Heart left ventricle (tissue), 16 donors: ENCODE results near the gene KIF16B. TPM values are rescaled to one million over a fixed set of nuclear protein-coding genes. Genes with fewer than 3 reads are reported as not detected.

Experiments used
- ATAC-seq, 4 donors: fragments of 200-7000 bp; cut with Tn5 transposase; one replicate each; pipeline ENCODE4 v1.9.1; 2020 to 2022; ENCODE audit warnings: moderate library complexity in 4 of 4, mild to moderate bottlenecking in 3 of 4, moderate number of reproducible peaks in 1 of 4
- DNase-seq, 5 donors: peaks; one replicate each; pipeline ENCODE4 v3.0.0-alpha.2; 2020
- H3K27ac ChIP-seq, 12 donors: fragments of 200-600 bp; sonication (generic) in 4 of 12; one replicate each; pipeline versions ENCODE4 v1.5.0 to v1.8.0; 2016 to 2022; ENCODE audit warnings: mild to moderate bottlenecking in 2 of 12
- H3K27me3 ChIP-seq, 9 donors: fragments of 200-600 bp; sonication (generic) in 2 of 9; one replicate each; pipeline versions ENCODE4 v1.5.1 to v1.8.0; 2016 to 2022; ENCODE audit warnings: mild to moderate bottlenecking in 3 of 9
- H3K36me3 ChIP-seq, 9 donors: fragments of 200-600 bp; sonication (generic) in 2 of 9; one replicate each; pipeline versions ENCODE4 v1.5.0 to v1.8.0; 2018 to 2022; ENCODE audit warnings: mild to moderate bottlenecking in 2 of 9
- H3K4me1 ChIP-seq, 12 donors: fragments of 200-600 bp; sonication (generic) in 4 of 12; one replicate each; pipeline versions ENCODE4 v1.5.0 to v1.8.0; 2016 to 2022; ENCODE audit warnings: mild to moderate bottlenecking in 3 of 12
- H3K4me3 ChIP-seq, 12 donors: fragments of 200-600 bp; sonication (generic) in 4 of 12; one replicate each; pipeline versions ENCODE4 v1.5.0 to v1.8.0; 2017 to 2022; ENCODE audit warnings: mild to moderate bottlenecking in 9 of 12, moderate library complexity in 4 of 12
- H3K9me3 ChIP-seq, 12 donors: fragments of 200-600 bp; sonication (generic) in 4 of 12; one replicate each; pipeline versions ENCODE4 v1.5.0 to v1.8.0; 2016 to 2022; ENCODE audit warnings: mild to moderate bottlenecking in 1 of 12
- CTCF ChIP-seq, 12 donors: fragments of 200-600 bp; sonication (generic) in 4 of 12; IDR thresholded peaks; one replicate each; pipeline versions ENCODE4 v1.5.0 to v1.8.0; 2018 to 2022; ENCODE audit warnings: antibody characterized with exemption in 12 of 12, mild to moderate bottlenecking in 5 of 12
- POLR2A ChIP-seq, 2 donors: fragments of 450-650 bp; IDR thresholded peaks; one replicate each; pipeline ENCODE4 v1.6.1; 2017; ENCODE audit warnings: antibody characterized with exemption in 2 of 2, mild to moderate bottlenecking in 2 of 2, moderate library complexity in 2 of 2
- WGBS, 4 donors: extraction: QIAGEN DNeasy Blood & Tissue Kit in 2 of 4; methylation state at CpG; one replicate each; pipeline versions ENCODE4 v1.1.5 to v1.1.7; 2013 to 2018; 5-methylcytosine and 5-hydroxymethylcytosine counted together
- intact Hi-C, 10 donors: fragments of 100-400 bp; cut with DNase I; formaldehyde crosslinking; loops; one replicate each; pipeline versions ENCODE4 v1.11.1 to v1.14.2; 2022
- polyA plus RNA-seq, 2 donors: library from polyadenylated mRNA; stranded (reverse); fragments of 200-250 nt; gene quantifications; one replicate each; pipeline ENCODE4 v1.2.3, GENCODE V29; 2013
- total RNA-seq, 9 donors: library from RNA; depleted of rRNA in 2 of 9; stranded (reverse); fragments of >200 nt in 2 of 9; fragmentation: NEBNext Ultra II Directional in 3 of 9; extraction: Animal tissue kit (Norgen Biotek cat#: 25700) in 3 of 9; gene quantifications; one replicate each; pipeline versions ENCODE4 v1.1.0 to v1.2.4, GENCODE V29; 2016 to 2023
- donor health status: ischemic (EF 13 %, LVEDD 7.1; RV severe dilation, severe dysfunction).
- donor health status: healthy with polysubstance abuse.
- donor health status: DM: no; HTN: yes; CAD: no.
- donor health status: DM: no; HTN: no; CAD: no.
- donor health status: ischemic (EF 25% LVEDD 6.9; RV normal size, moderate dysfunction).
- donor health status: ischemic (EF 25% LVEDD 5.7; RV mildly dilated, moderate dysfunction).
- donor health status: healthy.
- donor health status: DM: yes; HTN: yes; CAD: no.
- donor health status: ischemic (EF 35%, LVEDD 5.7; RV mildly dilated, moderate dysfunction).
- donor health status: nonischemic (EF 11% LVEDD 7.7; RV severe dilation, severe dysfunction).
- donor health status: DM: yes; HTN: yes; CAD: no.
- donor health status: PGD.
- donor health status: ischemic (EF 29% LVEDD 5.4; RV normal size, mild dysfunction).
- donor health status: nonischemic (EF 23%, LVEDD 6.1; RV moderate dilation, normal function).

Gene KIF16B
- total and polyA plus RNA-seq, 11 donors = 8.8 to 31.8 (median 17.8) TPM

GRCh38 chr20:16518784-16519084, 54.5 kb downstream of the KIF16B start:
- no peak overlapping the region for H3K27ac ChIP-seq
- no peak for DNase-seq
- intact Hi-C loops = loop anchor here (1.0 to 10.0 kb wide), 6 partner anchors 179 to 244 kb away; no protein-coding TSS in a partner anchor
- TF ChIP-seq CTCF (IDR thresholded peaks at IDR 0.05) = no peak
- no peak for TF ChIP-seq POLR2A (IDR thresholded peaks at IDR 0.05)
- peaks cover 0 to 4% (median 0%) of the 10 kb centered on the region in 12 donors for H3K9me3 ChIP-seq
- no peaks in the 10 kb centered on the region for H3K27me3 ChIP-seq
- ATAC-seq = no peak
- no peaks in the 10 kb centered on the region for H3K4me1 ChIP-seq
- H3K4me3 ChIP-seq = no peak overlapping the region
- peaks cover 0 to 7% (median 5%) of the 10 kb centered on the region in 9 donors for H3K36me3 ChIP-seq
- WGBS, 4 donors = 73 to 81% (median 73%) methylated on average over 4 of the region's 4 CpGs

- Histone ChIP-seq H3K27me3 (no peaks in the 10 kb centered on the region), H3K36me3 (peaks cover 0 to 7% (median 5%) of the 10 kb centered on the region in 9 donors), H3K4me1 (no peaks in the 10 kb centered on the region), H3K9me3 (no peaks in the 10 kb centered on the region), H3K4me3 (no peak overlapping the region), H3K27ac (no peak overlapping the region)
- TF ChIP-seq POLR2A (IDR thresholded peaks at IDR 0.05) (no peak), CTCF (IDR thresholded peaks at IDR 0.05) (peak; percentile 39 to 70 (median 56))
- intact Hi-C loops = loop anchor here (1.0 to 10.0 kb wide), 6 partner anchors 179 to 244 kb away; no protein-coding TSS in a partner anchor
- 83 to 86% (median 84%) methylated on average over 14 of the region's 14 CpGs for WGBS, 4 donors
- peak; percentile 63 to 78 (median 74) for ATAC-seq
- peak in 1 of 5 donors; percentile 29 for DNase-seq
Observed at GRCh38 chr20:16517946-16518783, 55.1 kb downstream of the KIF16B start.

GRCh38 chr20:16516794-16517193, 56.5 kb downstream of the KIF16B start:
- DNase-seq (no peak), ATAC-seq (no peak)
- Histone ChIP-seq H3K27ac (no peak overlapping the region), H3K4me3 (no peak overlapping the region), H3K36me3 (peaks cover 0 to 20% (median 15%) of the 10 kb centered on the region in 9 donors), H3K4me1 (no peaks in the 10 kb centered on the region), H3K9me3 (no peaks in the 10 kb centered on the region), H3K27me3 (no peaks in the 10 kb centered on the region)
- WGBS, 4 donors = 85 to 100% (median 86%) methylated on average over 1 of the region's 1 CpG
- no peak for TF ChIP-seq POLR2A (IDR thresholded peaks at IDR 0.05)
- TF ChIP-seq CTCF (IDR thresholded peaks at IDR 0.05) = no peak
- intact Hi-C loops = loop anchor here in 9 of 10 donors (5.0 to 10.0 kb wide), 4 partner anchors 181 to 246 kb away; no protein-coding TSS in a partner anchor

- Histone ChIP-seq H3K4me1 (no peaks in the 10 kb centered on the region), H3K4me3 (no peak overlapping the region), H3K9me3 (no peaks in the 10 kb centered on the region), H3K27me3 (no peaks in the 10 kb centered on the region), H3K36me3 (peaks cover 0 to 35% (median 27%) of the 10 kb centered on the region in 9 donors), H3K27ac (peak overlapping the region in 3 of 12 donors; percentile 9 to 82 (median 58))
- no peak for TF ChIP-seq POLR2A (IDR thresholded peaks at IDR 0.05)
- TF ChIP-seq CTCF (IDR thresholded peaks at IDR 0.05) = no peak
- intact Hi-C loops = loop anchor here in 9 of 10 donors (5.0 to 10.0 kb wide), 4 partner anchors 182 to 247 kb away; no protein-coding TSS in a partner anchor
- WGBS, 4 donors = 70 to 96% (median 92%) methylated on average over 2 of the region's 2 CpGs
- ATAC-seq (no peak), DNase-seq (no peak)
Observed at GRCh38 chr20:16515046-16515445, 58.2 kb downstream of the KIF16B start.
